OCI-LY1 (cell line): ENCODE measurements around the gene PTPRG.

Source experiments
- H2AFZ ChIP-seq: fragments of 200-600 bp; sonication (generic), shearing (Covaris generic); 2 replicates; pipeline ENCODE4 v1.6.0; 2014; ENCODE audit warnings: antibody characterized with exemption, mild to moderate bottlenecking, low read length
- H3F3A ChIP-seq: fragments of 200-600 bp; sonication (generic), shearing (Covaris generic); 2 replicates; pipeline ENCODE4 v1.6.0; 2014; ENCODE audit warnings: mild to moderate bottlenecking, antibody characterized with exemption, low read length, moderate library complexity; ENCODE audit not compliant: insufficient read depth
- H3K27ac ChIP-seq: fragments of 200-600 bp; sonication (generic); 2 replicates; pipeline ENCODE4 v1.5.1; 2014; ENCODE audit warnings: low read length, mixed run types, mild to moderate bottlenecking, low read depth; ENCODE audit not compliant: poor library complexity, severe bottlenecking
- H3K27me3 ChIP-seq: fragments of 200-600 bp; sonication (generic); 2 replicates; pipeline ENCODE4 v1.6.0; 2014; ENCODE audit warnings: antibody characterized with exemption, mild to moderate bottlenecking, low read length, moderate library complexity; ENCODE audit not compliant: insufficient read depth
- H3K36me3 ChIP-seq: fragments of 200-600 bp; sonication (generic); 2 replicates; pipeline ENCODE4 v1.6.1; 2014; ENCODE audit warnings: mild to moderate bottlenecking, antibody characterized with exemption, low read length, moderate library complexity, mixed read lengths; ENCODE audit not compliant: insufficient read depth
- H3K4me1 ChIP-seq: fragments of 200-600 bp; sonication (generic); 2 replicates; pipeline ENCODE4 v1.5.1; 2014; ENCODE audit warnings: mild to moderate bottlenecking, low read length, moderate library complexity; ENCODE audit not compliant: insufficient read depth, severe bottlenecking
- H3K4me2 ChIP-seq: fragments of 200-600 bp; sonication (generic), shearing (Covaris generic); 2 replicates; pipeline ENCODE4 v1.6.1; 2014; ENCODE audit warnings: low read length
- H3K4me3 ChIP-seq: fragments of 200-600 bp; sonication (generic); 2 replicates; pipeline ENCODE4 v1.5.1; 2014; ENCODE audit warnings: low read length, low read depth, mild to moderate bottlenecking, mixed read lengths; ENCODE audit not compliant: poor library complexity, severe bottlenecking
- H3K79me2 ChIP-seq: fragments of 200-600 bp; shearing (Covaris generic); 2 replicates; pipeline ENCODE4 v1.6.1; 2016; ENCODE audit warnings: mixed run types, low read length, mixed read lengths; ENCODE audit not compliant: insufficient read depth
- H3K9ac ChIP-seq: fragments of 200-600 bp; sonication (generic), shearing (Covaris generic); 2 replicates; pipeline ENCODE4 v1.6.1; 2014; ENCODE audit warnings: mild to moderate bottlenecking, low read length, mixed read lengths
- H3K9me2 ChIP-seq: fragments of 200-600 bp; sonication (generic), shearing (Covaris generic); 2 replicates; pipeline ENCODE4 v1.6.1; 2014; ENCODE audit warnings: low read depth, mild to moderate bottlenecking, low read length, mixed read lengths
- H3K9me3 ChIP-seq: fragments of 200-600 bp; shearing (Covaris generic); 2 replicates; pipeline ENCODE4 v1.6.1; 2014; ENCODE audit warnings: low read length, mixed read lengths
- H4K20me1 ChIP-seq: fragments of 200-600 bp; sonication (generic), shearing (Covaris generic); 2 replicates; pipeline ENCODE4 v1.6.0; 2016; ENCODE audit warnings: mild to moderate bottlenecking, low read length; ENCODE audit not compliant: insufficient read depth
- EZH2 ChIP-seq: fragments of 200-600 bp; sonication (generic), shearing (Covaris generic); IDR thresholded peaks from 2 replicates; pipeline ENCODE4 v1.8.0; 2017; ENCODE audit warnings: borderline replicate concordance, mixed run types, mild to moderate bottlenecking, antibody characterized with exemption, low read length, moderate library complexity, mixed read lengths
- TF ChIP-seq, protein P1 (sequence below): fragments of 200-600 bp; sonication (generic), shearing (Covaris generic); IDR thresholded peaks from 2 replicates; pipeline ENCODE4 v1.5.1; 2017; ENCODE audit warnings: mild to moderate bottlenecking, antibody characterized with exemption, low read length, moderate library complexity, mixed read lengths

The PTPRG gene

DNA sequence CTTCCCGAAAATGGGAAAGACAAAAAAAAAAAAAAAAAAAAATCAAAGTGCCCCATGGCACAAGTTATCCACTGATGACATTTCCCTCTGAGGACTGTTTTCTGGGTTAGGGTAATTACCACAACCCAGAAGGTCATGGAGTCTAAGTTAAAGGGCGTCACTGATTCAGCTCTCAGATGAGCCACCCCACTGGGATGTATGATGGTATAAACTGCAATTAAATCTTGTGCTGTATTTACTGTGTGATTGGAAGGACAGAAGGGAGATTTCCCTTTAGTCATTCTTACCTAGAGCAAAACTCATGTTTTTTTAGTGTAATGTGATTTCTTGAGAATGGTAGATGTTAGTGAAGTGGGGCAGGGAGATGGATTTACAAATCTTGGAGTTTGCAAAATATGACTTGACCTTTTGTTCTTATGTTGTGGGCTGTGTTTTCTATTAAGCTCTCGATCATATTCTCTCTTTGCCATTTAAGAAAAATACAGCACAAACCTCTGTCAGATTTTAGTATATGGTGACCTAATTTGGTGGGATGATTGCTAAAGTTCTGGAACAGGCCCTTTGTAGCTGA is 244.2 kb downstream of the PTPRG start:
- Histone ChIP-seq H3K9ac (no peak overlapping the region), H3K79me2 (no peaks in the 10 kb centered on the region), H3K27ac (no peak overlapping the region), H3K36me3 (no peaks in the 10 kb centered on the region), H3K4me2 (no peak overlapping the region), H4K20me1 (no peaks in the 10 kb centered on the region), H2AFZ (no peak overlapping the region), H3K4me3 (no peak overlapping the region), H3K4me1 (no peaks in the 10 kb centered on the region), H3F3A (no peaks in the 10 kb centered on the region), H3K9me3 (no peaks in the 10 kb centered on the region), H3K27me3 (no peaks in the 10 kb centered on the region), H3K9me2 (no peaks in the 10 kb centered on the region)
- no peak for TF ChIP-seq EZH2
- TF ChIP-seq, protein P1, sequence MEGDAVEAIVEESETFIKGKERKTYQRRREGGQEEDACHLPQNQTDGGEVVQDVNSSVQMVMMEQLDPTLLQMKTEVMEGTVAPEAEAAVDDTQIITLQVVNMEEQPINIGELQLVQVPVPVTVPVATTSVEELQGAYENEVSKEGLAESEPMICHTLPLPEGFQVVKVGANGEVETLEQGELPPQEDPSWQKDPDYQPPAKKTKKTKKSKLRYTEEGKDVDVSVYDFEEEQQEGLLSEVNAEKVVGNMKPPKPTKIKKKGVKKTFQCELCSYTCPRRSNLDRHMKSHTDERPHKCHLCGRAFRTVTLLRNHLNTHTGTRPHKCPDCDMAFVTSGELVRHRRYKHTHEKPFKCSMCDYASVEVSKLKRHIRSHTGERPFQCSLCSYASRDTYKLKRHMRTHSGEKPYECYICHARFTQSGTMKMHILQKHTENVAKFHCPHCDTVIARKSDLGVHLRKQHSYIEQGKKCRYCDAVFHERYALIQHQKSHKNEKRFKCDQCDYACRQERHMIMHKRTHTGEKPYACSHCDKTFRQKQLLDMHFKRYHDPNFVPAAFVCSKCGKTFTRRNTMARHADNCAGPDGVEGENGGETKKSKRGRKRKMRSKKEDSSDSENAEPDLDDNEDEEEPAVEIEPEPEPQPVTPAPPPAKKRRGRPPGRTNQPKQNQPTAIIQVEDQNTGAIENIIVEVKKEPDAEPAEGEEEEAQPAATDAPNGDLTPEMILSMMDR: no peak

DNA sequence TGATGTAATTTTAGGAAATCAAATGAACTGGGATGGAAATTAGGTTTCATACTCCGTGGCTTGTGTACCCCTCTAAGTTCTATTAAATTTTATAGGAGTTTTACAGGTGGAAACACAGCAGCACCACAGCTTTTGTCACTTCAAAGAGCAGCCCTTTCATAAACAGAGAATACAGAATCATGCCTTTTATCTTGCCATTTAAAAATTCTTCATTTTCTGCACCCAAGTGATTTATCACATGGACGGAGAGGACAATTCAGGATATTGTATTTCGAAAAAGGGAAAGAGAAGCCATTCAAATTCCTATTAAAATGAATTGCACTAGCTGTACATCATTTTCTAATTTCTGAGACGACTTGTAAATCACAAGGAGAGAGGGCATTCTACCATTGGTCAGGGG is 245.4 kb downstream of the PTPRG start:
- Histone ChIP-seq H3K27ac (no peak overlapping the region), H3K9me3 (no peaks in the 10 kb centered on the region), H3K4me1 (no peaks in the 10 kb centered on the region), H3K27me3 (no peaks in the 10 kb centered on the region), H3K4me2 (no peak overlapping the region), H4K20me1 (no peaks in the 10 kb centered on the region), H2AFZ (no peak overlapping the region), H3F3A (no peaks in the 10 kb centered on the region), H3K79me2 (no peaks in the 10 kb centered on the region), H3K9ac (no peak overlapping the region), H3K36me3 (no peaks in the 10 kb centered on the region), H3K4me3 (no peak overlapping the region), H3K9me2 (no peaks in the 10 kb centered on the region)
- TF ChIP-seq, protein P1: no peak
- no peak for TF ChIP-seq EZH2

DNA sequence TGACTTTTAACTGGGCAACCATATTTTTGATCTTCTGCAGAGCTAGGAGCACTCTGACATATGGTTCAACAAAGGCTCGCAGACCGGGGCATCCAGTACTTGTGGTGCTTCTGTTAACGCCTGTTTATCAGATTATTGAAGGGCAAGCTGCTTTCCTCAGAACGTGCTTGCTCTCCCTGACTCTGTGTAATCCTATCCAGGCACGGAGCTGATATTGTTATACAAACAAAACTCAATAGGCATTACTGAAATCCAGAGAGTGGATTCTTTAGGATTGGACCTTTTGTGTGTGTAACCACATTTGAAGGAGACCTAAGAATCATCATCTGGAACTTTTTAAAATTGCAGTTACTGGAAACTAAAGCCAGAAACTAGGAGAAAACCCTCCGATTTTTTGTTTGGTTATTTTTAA is 246.5 kb downstream of the PTPRG start:
- Histone ChIP-seq H3K27ac (no peak overlapping the region), H3K4me2 (no peak overlapping the region), H3K4me3 (no peak overlapping the region), H3K9me3 (no peaks in the 10 kb centered on the region), H4K20me1 (no peaks in the 10 kb centered on the region), H3K4me1 (no peaks in the 10 kb centered on the region), H3F3A (no peaks in the 10 kb centered on the region), H3K27me3 (no peaks in the 10 kb centered on the region), H3K79me2 (no peaks in the 10 kb centered on the region), H3K36me3 (no peaks in the 10 kb centered on the region), H3K9ac (no peak overlapping the region), H2AFZ (no peak overlapping the region), H3K9me2 (no peaks in the 10 kb centered on the region)
- TF ChIP-seq EZH2: no peak
- TF ChIP-seq, protein P1: no peak
